Trophoblast cell (in vitro differentiated cells and primary cell): ENCODE measurements around the gene ROBO1.

Experiments
- DNase-seq, 2 donors: peaks; one replicate each; pipeline ENCODE4 v3.0.0-alpha.2; 2016
- H2AFZ ChIP-seq: 2 replicates; pipeline ENCODE4 v1.6.1; 2013; ENCODE audit warnings: low read length, moderate library complexity, mild to moderate bottlenecking; ENCODE audit not compliant: insufficient read depth, poor library complexity
- H2AK5ac ChIP-seq: 2 replicates; pipeline ENCODE4 v1.6.1; 2013; ENCODE audit warnings: mild to moderate bottlenecking, low read length
- H2BK120ac ChIP-seq: 2 replicates; pipeline ENCODE4 v1.6.1; 2013; ENCODE audit warnings: low read length, mild to moderate bottlenecking, moderate library complexity; ENCODE audit not compliant: insufficient read depth, poor library complexity
- H2BK12ac ChIP-seq: 2 replicates; pipeline ENCODE4 v1.6.1; 2013; ENCODE audit warnings: mild to moderate bottlenecking, low read length, moderate library complexity
- H2BK5ac ChIP-seq: 2 replicates; pipeline ENCODE4 v1.6.1; 2013; ENCODE audit warnings: low read length, low read depth, moderate library complexity, mild to moderate bottlenecking; ENCODE audit not compliant: poor library complexity
- H3K14ac ChIP-seq: 2 replicates; pipeline ENCODE4 v1.6.1; 2013; ENCODE audit warnings: mild to moderate bottlenecking, low read length
- H3K18ac ChIP-seq: 2 replicates; pipeline ENCODE4 v1.6.1; 2013; ENCODE audit warnings: mild to moderate bottlenecking, low read length
- H3K23ac ChIP-seq: 2 replicates; pipeline ENCODE4 v1.6.1; 2013; ENCODE audit warnings: low read length
- H3K27ac ChIP-seq: 2 replicates; pipeline ENCODE4 v1.5.1; 2013; ENCODE audit warnings: low read depth, mild to moderate bottlenecking, inconsistent platforms, low read length, moderate library complexity
- H3K27me3 ChIP-seq: 2 replicates; pipeline ENCODE4 v1.6.1; 2013; ENCODE audit warnings: inconsistent platforms, mild to moderate bottlenecking, low read length, moderate library complexity; ENCODE audit not compliant: insufficient read depth
- H3K36me3 ChIP-seq, 2 experiments: 1 replicate in 1 of 2; 2 replicates in 1 of 2; pipeline ENCODE4 v1.6.1; 2013; ENCODE audit warnings: low read length in 2 of 2, mild to moderate bottlenecking in 2 of 2, moderate library complexity in 1 of 2; ENCODE audit not compliant: insufficient read depth in 2 of 2, control insufficient read depth in 1 of 2
- H3K4ac ChIP-seq: 2 replicates; pipeline ENCODE4 v1.6.1; 2013; ENCODE audit warnings: low read depth, mild to moderate bottlenecking, low read length, moderate library complexity
- H3K4me1 ChIP-seq, 2 experiments: 1 replicate in 1 of 2; 2 replicates in 1 of 2; pipeline ENCODE4 v1.6.1; 2013; ENCODE audit warnings: low read length in 2 of 2, mild to moderate bottlenecking in 2 of 2, moderate library complexity in 1 of 2; ENCODE audit not compliant: insufficient read depth in 2 of 2, control insufficient read depth in 1 of 2
- H3K4me2 ChIP-seq: 2 replicates; pipeline ENCODE4 v1.6.1; 2013; ENCODE audit warnings: inconsistent platforms, mild to moderate bottlenecking, low read length, moderate library complexity
- H3K4me3 ChIP-seq: 2 replicates; pipeline ENCODE4 v1.5.1; 2013; ENCODE audit warnings: mild to moderate bottlenecking, low read depth, low read length, inconsistent platforms
- H3K79me1 ChIP-seq: one replicate; pipeline ENCODE4 v1.6.1; 2013; ENCODE audit warnings: low read length
- H3K79me2 ChIP-seq: 2 replicates; pipeline ENCODE4 v1.6.1; 2013; ENCODE audit warnings: low read length, mild to moderate bottlenecking; ENCODE audit not compliant: control insufficient read depth, insufficient read depth, poor library complexity
- H3K9ac ChIP-seq: 2 replicates; pipeline ENCODE4 v1.6.1; 2013; ENCODE audit warnings: mild to moderate bottlenecking, low read length
- H3K9me3 ChIP-seq: 2 replicates; pipeline ENCODE4 v1.6.1; 2013; ENCODE audit warnings: low read depth, mild to moderate bottlenecking, control low read depth, inconsistent platforms, low read length; ENCODE audit not compliant: insufficient read depth
- H4K12ac ChIP-seq: 2 replicates; pipeline ENCODE4 v1.6.1; 2013; ENCODE audit warnings: low read depth, mild to moderate bottlenecking, low read length, moderate library complexity
- H4K8ac ChIP-seq: 2 replicates; pipeline ENCODE4 v1.6.1; 2013; ENCODE audit warnings: low read depth, mild to moderate bottlenecking, low read length, moderate library complexity
- H4K91ac ChIP-seq: one replicate; pipeline ENCODE4 v1.6.1; 2013; ENCODE audit warnings: low read depth, mild to moderate bottlenecking, low read length, moderate library complexity
- WGBS: extraction: QIAGEN DNeasy Blood & Tissue Kit; methylation state at CpG from one replicate; pipeline ENCODE4 v1.1.7; 2013; ENCODE audit warnings: missing lambda C conversion rate; ENCODE audit not compliant: insufficient read length, insufficient coverage; ENCODE audit errors: extremely low coverage; 5-methylcytosine and 5-hydroxymethylcytosine counted together

ROBO1 gene

GRCh38 chr3:79729096-79729495 lies 38.7 kb downstream of the ROBO1 start:
- DNase-seq = no peak
- H3K4me1 ChIP-seq = no peaks in the 10 kb centered on the region
- H3K4me2 ChIP-seq = no peak overlapping the region
- no peaks in the 10 kb centered on the region for H3K36me3 ChIP-seq
- H3K27ac ChIP-seq = no peak overlapping the region
- H4K12ac ChIP-seq = no peak overlapping the region
- H3K27me3 ChIP-seq = no peaks in the 10 kb centered on the region
- H2AK5ac ChIP-seq = no peak overlapping the region
- no peak overlapping the region for H2BK120ac ChIP-seq
- H3K79me2 ChIP-seq = no peaks in the 10 kb centered on the region
- H3K79me1 ChIP-seq = no peaks in the 10 kb centered on the region
- no peak overlapping the region for H2BK12ac ChIP-seq
- H3K23ac ChIP-seq = no peak overlapping the region
- no peak overlapping the region for H4K8ac ChIP-seq
- no peak overlapping the region for H3K14ac ChIP-seq
- H3K4ac ChIP-seq = no peak overlapping the region
- no peak overlapping the region for H3K18ac ChIP-seq
- no peak overlapping the region for H3K4me3 ChIP-seq
- no peaks in the 10 kb centered on the region for H3K9me3 ChIP-seq
- no CpG with 5 or more reads among the region's 2 CpGs for WGBS
- H2BK5ac ChIP-seq = no peak overlapping the region
- H3K9ac ChIP-seq = no peak overlapping the region
- no peak overlapping the region for H2AFZ ChIP-seq
- H4K91ac ChIP-seq = no peak overlapping the region

DNA sequence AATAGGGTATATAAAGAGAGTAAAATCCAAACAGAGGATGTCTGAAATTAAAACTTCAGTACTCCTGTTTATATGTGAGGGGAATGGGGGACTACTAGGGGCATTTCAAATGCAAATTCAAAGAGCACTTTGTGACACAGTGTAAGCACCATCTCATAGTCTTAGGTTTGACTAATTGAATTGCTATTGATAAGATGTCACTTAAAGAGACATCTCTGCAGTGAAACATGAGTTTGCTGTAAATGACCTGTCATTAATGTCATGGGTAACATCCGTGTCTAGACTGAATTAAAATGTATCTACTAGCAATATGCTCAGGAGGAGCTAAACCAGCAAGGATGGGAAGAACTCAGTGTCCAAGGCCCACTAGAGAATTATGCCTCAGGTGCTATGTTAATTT lies 41.0 kb downstream of the ROBO1 start:
- Histone ChIP-seq H4K12ac (no peak overlapping the region), H3K36me3 (no peaks in the 10 kb centered on the region), H3K27me3 (no peaks in the 10 kb centered on the region), H3K27ac (no peak overlapping the region), H3K4me3 (no peak overlapping the region), H4K91ac (no peak overlapping the region), H3K4ac (no peak overlapping the region), H3K9ac (no peak overlapping the region), H2AK5ac (no peak overlapping the region), H4K8ac (no peak overlapping the region), H2AFZ (no peak overlapping the region), H3K79me2 (no peaks in the 10 kb centered on the region), H3K9me3 (no peaks in the 10 kb centered on the region), H2BK5ac (no peak overlapping the region), H2BK12ac (no peak overlapping the region), H3K4me2 (no peak overlapping the region), H2BK120ac (no peak overlapping the region), H3K79me1 (no peaks in the 10 kb centered on the region), H3K4me1 (no peaks in the 10 kb centered on the region), H3K14ac (no peak overlapping the region), H3K18ac (no peak overlapping the region), H3K23ac (no peak overlapping the region)
- no CpG with 5 or more reads among the region's 1 CpG for WGBS
- DNase-seq = no peak

- H3K27me3 ChIP-seq = no peaks in the 10 kb centered on the region
These were observed 43.6 kb downstream of the ROBO1 start for GRCh38 chr3:79724206-79724605.

GRCh38 chr3:79690072-79690471 lies 77.7 kb downstream of the ROBO1 start:
- no peak overlapping the region for H3K18ac ChIP-seq
- H3K4ac ChIP-seq = no peak overlapping the region
- no peaks in the 10 kb centered on the region for H3K79me1 ChIP-seq
- no peak overlapping the region for H2BK12ac ChIP-seq
- H3K79me2 ChIP-seq = no peaks in the 10 kb centered on the region
- no peak overlapping the region for H4K91ac ChIP-seq
- H3K14ac ChIP-seq = no peak overlapping the region
- no peak overlapping the region for H4K8ac ChIP-seq
- no peak overlapping the region for H2BK5ac ChIP-seq
- H3K23ac ChIP-seq = peak overlapping the region; percentile 15
- no peaks in the 10 kb centered on the region for H3K9me3 ChIP-seq
- DNase-seq = no peak
- H3K9ac ChIP-seq = no peak overlapping the region
- H4K12ac ChIP-seq = no peak overlapping the region
- no peaks in the 10 kb centered on the region for H3K36me3 ChIP-seq
- H2BK120ac ChIP-seq = no peak overlapping the region
- no CpG with 5 or more reads among the region's 1 CpG for WGBS
- no peaks in the 10 kb centered on the region for H3K4me1 ChIP-seq
- H3K4me2 ChIP-seq = no peak overlapping the region
- H3K27me3 ChIP-seq = no peaks in the 10 kb centered on the region
- no peak overlapping the region for H3K4me3 ChIP-seq
- no peak overlapping the region for H2AFZ ChIP-seq
- H2AK5ac ChIP-seq = no peak overlapping the region
- no peak overlapping the region for H3K27ac ChIP-seq

More at GRCh38 chr3:79724206-79724605, 43.6 kb downstream of the ROBO1 start:
- no peak overlapping the region for H3K4me3 ChIP-seq
- no peaks in the 10 kb centered on the region for H3K9me3 ChIP-seq
- H2BK5ac ChIP-seq = no peak overlapping the region
- H3K23ac ChIP-seq = no peak overlapping the region
- no peak overlapping the region for H3K4ac ChIP-seq
- no peak overlapping the region for H3K18ac ChIP-seq
- no peak overlapping the region for H3K14ac ChIP-seq
- H2BK120ac ChIP-seq = no peak overlapping the region
- H3K36me3 ChIP-seq = no peaks in the 10 kb centered on the region
- H2BK12ac ChIP-seq = no peak overlapping the region
- H3K4me1 ChIP-seq = no peaks in the 10 kb centered on the region
- no peak overlapping the region for H2AK5ac ChIP-seq
- no peak overlapping the region for H4K91ac ChIP-seq
- no CpG with 5 or more reads among the region's 9 CpGs for WGBS
- H4K8ac ChIP-seq = no peak overlapping the region
- H3K79me1 ChIP-seq = no peaks in the 10 kb centered on the region
- no peak overlapping the region for H2AFZ ChIP-seq
- no peak overlapping the region for H4K12ac ChIP-seq
- no peak overlapping the region for H3K9ac ChIP-seq
- no peak overlapping the region for H3K4me2 ChIP-seq
- H3K27ac ChIP-seq = no peak overlapping the region
- DNase-seq = peak in 1 of 2 donors; percentile 1
- no peaks in the 10 kb centered on the region for H3K79me2 ChIP-seq
